HEK293 (cell line): ENCODE data around the gene CYP1B1.

Experiments used
- CTCF ChIA-PET: fragments of 350-600 bp; formaldehyde crosslinking; extraction: SDS; loops from one replicate; lab custom pipeline; 2021; ENCODE audit warnings: antibody characterized with exemption; lab: Yijun Ruan, JAX
- POLR2A ChIA-PET: fragments of 300-600 bp; formaldehyde crosslinking; extraction: SDS; loops from one replicate; lab custom pipeline; 2020; ENCODE audit warnings: antibody characterized with exemption, inconsistent platforms; lab: Yijun Ruan, JAX
- H3K27ac ChIP-seq: fragments of 200-500 bp; sonication (Bioruptor generic); 2 replicates; pipeline ENCODE4 v1.5.1; 2014; ENCODE audit warnings: low read depth, low read length, control low read depth, inconsistent platforms; ENCODE audit errors: extremely low read depth
- H3K36me3 ChIP-seq, 2 experiments: fragments of 200-500 bp in 1 of 2; sonication (Bioruptor generic) in 1 of 2; 1 replicate in 1 of 2; 2 replicates in 1 of 2; pipeline ENCODE4 v1.5.1; 2014 to 2017; ENCODE audit warnings: inconsistent platforms in 2 of 2, low read length in 2 of 2; ENCODE audit not compliant: control insufficient read depth in 2 of 2, insufficient read depth in 1 of 2
- H3K4me1 ChIP-seq: fragments of 200-500 bp; sonication (Bioruptor generic); 2 replicates; pipeline ENCODE4 v1.5.1; 2014; ENCODE audit warnings: mild to moderate bottlenecking, low read length, inconsistent platforms; ENCODE audit not compliant: control insufficient read depth, insufficient read depth
- H3K4me3 ChIP-seq: 2 replicates; pipeline ENCODE4 v1.5.1; 2011; ENCODE audit warnings: low read depth, mild to moderate bottlenecking, control low read depth, low read length, moderate library complexity
- H3K9me3 ChIP-seq: fragments of 200-500 bp; sonication (Bioruptor generic); 2 replicates; pipeline ENCODE4 v1.5.1; 2014; ENCODE audit warnings: low read depth, low read length, inconsistent platforms; ENCODE audit not compliant: control insufficient read depth, insufficient read depth
- FEZF1 ChIP-seq: fragments of 450-650 bp; formaldehyde crosslinking; IDR thresholded peaks from 2 replicates; pipeline ENCODE4 v1.5.1; 2016; ENCODE audit warnings: missing biosample characterization, missing genetic modification characterization
- GLIS2 ChIP-seq: fragments of 450-650 bp; formaldehyde crosslinking; IDR thresholded peaks from 2 replicates; pipeline ENCODE4 v1.5.1; 2016; ENCODE audit warnings: missing biosample characterization, missing genetic modification characterization
- IKZF3 ChIP-seq: fragments of 450-650 bp; IDR thresholded peaks from 2 replicates; pipeline ENCODE4 v1.5.0; 2018; ENCODE audit warnings: missing biosample characterization, mild to moderate bottlenecking, missing genetic modification characterization, moderate library complexity
- RBAK ChIP-seq: fragments of 450-650 bp; formaldehyde crosslinking; IDR thresholded peaks from 2 replicates; pipeline ENCODE4 v1.5.1; 2016; ENCODE audit warnings: missing biosample characterization, missing genetic modification characterization
- SALL2 ChIP-seq: fragments of 450-650 bp; formaldehyde crosslinking; IDR thresholded peaks from 2 replicates; pipeline ENCODE4 v1.5.0; 2017; ENCODE audit warnings: missing biosample characterization, mild to moderate bottlenecking, missing genetic modification characterization, borderline replicate concordance
- SETDB1 ChIP-seq: IDR thresholded peaks from one replicate; pipeline ENCODE4 v1.6.1; 2017; ENCODE audit warnings: mild to moderate bottlenecking, low read length, moderate library complexity, mixed read lengths; ENCODE audit not compliant: insufficient read length
- SP2 ChIP-seq: fragments of 450-650 bp; formaldehyde crosslinking; IDR thresholded peaks from 2 replicates; pipeline ENCODE4 v1.5.1; 2016; ENCODE audit warnings: missing biosample characterization, missing genetic modification characterization
- TCF7L2 ChIP-seq: IDR thresholded peaks from 2 replicates; pipeline ENCODE4 v1.6.1; 2011; ENCODE audit warnings: low read depth, mild to moderate bottlenecking, inconsistent platforms, low read length, moderate library complexity, borderline replicate concordance
- ZBTB17 ChIP-seq: fragments of 450-650 bp; formaldehyde crosslinking; IDR thresholded peaks from 2 replicates; pipeline ENCODE4 v1.5.1; 2016; ENCODE audit warnings: missing biosample characterization, missing genetic modification characterization
- ZBTB7A ChIP-seq: fragments of 450-650 bp; formaldehyde crosslinking; IDR thresholded peaks from 2 replicates; pipeline ENCODE4 v1.5.1; 2016; ENCODE audit warnings: low read depth, missing biosample characterization, missing genetic modification characterization
- ZNF112 ChIP-seq: fragments of 450-650 bp; formaldehyde crosslinking; IDR thresholded peaks from 2 replicates; pipeline ENCODE4 v1.5.0; 2017; ENCODE audit warnings: missing biosample characterization, missing genetic modification characterization
- ZNF174 ChIP-seq: fragments of 450-650 bp; formaldehyde crosslinking; IDR thresholded peaks from 2 replicates; pipeline ENCODE4 v1.5.0; 2017; ENCODE audit warnings: missing biosample characterization, mild to moderate bottlenecking, missing genetic modification characterization
- ZNF266 ChIP-seq: fragments of 450-650 bp; formaldehyde crosslinking; IDR thresholded peaks from 2 replicates; pipeline ENCODE4 v1.5.1; 2016; ENCODE audit warnings: missing biosample characterization, missing genetic modification characterization, low read depth
- ZNF335 ChIP-seq: fragments of 450-650 bp; formaldehyde crosslinking; conservative IDR thresholded peaks from 2 replicates; pipeline ENCODE4 v1.5.1; 2016; ENCODE audit warnings: missing biosample characterization, missing genetic modification characterization
- ZNF394 ChIP-seq: fragments of 450-650 bp; formaldehyde crosslinking; IDR thresholded peaks from 2 replicates; pipeline ENCODE4 v1.5.1; 2016; ENCODE audit warnings: missing biosample characterization, missing genetic modification characterization, mild to moderate bottlenecking, moderate library complexity, borderline replicate concordance
- ZNF433 ChIP-seq: fragments of 450-650 bp; formaldehyde crosslinking; IDR thresholded peaks from 2 replicates; pipeline ENCODE4 v1.5.1; 2016; ENCODE audit warnings: missing biosample characterization, missing genetic modification characterization, low read depth
- ZNF501 ChIP-seq: fragments of 450-650 bp; formaldehyde crosslinking; IDR thresholded peaks from 2 replicates; pipeline ENCODE4 v1.5.1; 2016; ENCODE audit warnings: missing biosample characterization, missing genetic modification characterization
- ZNF629 ChIP-seq: fragments of 450-650 bp; formaldehyde crosslinking; IDR thresholded peaks from 2 replicates; pipeline ENCODE4 v1.5.1; 2017; ENCODE audit warnings: missing biosample characterization, missing genetic modification characterization
- ZNF747 ChIP-seq: fragments of 450-650 bp; formaldehyde crosslinking; IDR thresholded peaks from 2 replicates; pipeline ENCODE4 v1.5.1; 2016; ENCODE audit warnings: missing biosample characterization, missing genetic modification characterization
- ZNF768 ChIP-seq: fragments of 450-650 bp; formaldehyde crosslinking; IDR thresholded peaks from 2 replicates; pipeline ENCODE4 v1.5.1; 2018; ENCODE audit warnings: missing biosample characterization, mild to moderate bottlenecking, missing genetic modification characterization
- TF ChIP-seq, protein P1 (sequence below): fragments of 450-650 bp; formaldehyde crosslinking; IDR thresholded peaks from 2 replicates; pipeline ENCODE4 v1.5.1; 2017; ENCODE audit warnings: missing biosample characterization, missing genetic modification characterization
- TF ChIP-seq, protein P2 (sequence below): fragments of 450-650 bp; formaldehyde crosslinking; optimal IDR thresholded peaks from 2 replicates; pipeline ENCODE3; 2016; ENCODE audit warnings: missing biosample characterization, mild to moderate bottlenecking, missing genetic modification characterization
- TF ChIP-seq, protein P3 (sequence below): fragments of 450-650 bp; IDR thresholded peaks from 2 replicates; pipeline ENCODE4 v1.5.1; 2018; ENCODE audit warnings: missing biosample characterization, missing genetic modification characterization
- TF ChIP-seq, protein P4 (sequence below): fragments of 450-650 bp; IDR thresholded peaks from 2 replicates; pipeline ENCODE4 v1.5.1; 2018; ENCODE audit warnings: missing biosample characterization, mild to moderate bottlenecking, missing genetic modification characterization

The CYP1B1 gene

DNA sequence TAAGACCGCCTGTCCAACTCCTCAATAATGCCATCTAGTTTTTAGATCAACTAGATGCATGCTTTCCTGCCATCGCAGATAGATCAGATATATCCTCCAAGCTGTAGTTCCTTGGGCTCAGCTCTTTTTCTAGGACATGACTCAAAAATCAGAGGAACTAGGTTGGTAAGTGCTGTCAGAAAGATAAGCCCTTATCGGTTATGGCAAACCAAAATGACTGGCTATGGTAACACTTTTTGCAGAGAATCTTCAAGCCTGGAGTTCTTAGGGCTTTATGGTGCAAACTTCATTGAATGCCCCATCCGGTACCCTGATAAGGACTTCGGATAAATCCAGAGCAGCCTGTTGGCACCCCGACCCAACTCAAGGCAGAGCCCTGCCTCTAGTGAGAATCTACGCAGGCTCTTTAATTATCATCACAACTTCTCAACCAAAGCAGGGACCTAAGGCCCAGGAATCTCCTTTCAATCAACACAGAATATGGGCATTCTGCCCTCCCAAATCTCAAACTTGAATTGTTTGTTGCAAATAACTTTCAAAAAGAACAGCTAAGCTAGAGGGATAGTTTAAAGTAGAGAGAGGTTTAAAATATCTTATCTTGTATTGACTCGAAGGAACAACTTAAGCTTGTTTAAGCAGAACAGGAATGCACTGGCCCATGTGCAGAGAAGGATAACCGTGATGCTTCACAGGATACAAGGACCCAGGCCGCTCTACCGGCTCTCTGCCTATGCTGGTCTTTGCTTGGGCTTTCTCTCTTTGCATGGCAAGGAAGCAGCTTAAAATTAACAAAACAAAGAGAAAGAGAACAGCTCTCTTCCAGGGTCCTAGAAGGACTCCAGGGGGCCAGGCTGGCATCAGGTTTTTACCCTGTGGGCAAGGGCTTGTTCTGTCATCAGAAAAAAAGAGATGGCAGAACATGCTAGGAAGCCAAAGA lies 3.4 kb upstream of the CYP1B1 start (continued):
- no peak for TF ChIP-seq SETDB1
- TF ChIP-seq, protein P1, sequence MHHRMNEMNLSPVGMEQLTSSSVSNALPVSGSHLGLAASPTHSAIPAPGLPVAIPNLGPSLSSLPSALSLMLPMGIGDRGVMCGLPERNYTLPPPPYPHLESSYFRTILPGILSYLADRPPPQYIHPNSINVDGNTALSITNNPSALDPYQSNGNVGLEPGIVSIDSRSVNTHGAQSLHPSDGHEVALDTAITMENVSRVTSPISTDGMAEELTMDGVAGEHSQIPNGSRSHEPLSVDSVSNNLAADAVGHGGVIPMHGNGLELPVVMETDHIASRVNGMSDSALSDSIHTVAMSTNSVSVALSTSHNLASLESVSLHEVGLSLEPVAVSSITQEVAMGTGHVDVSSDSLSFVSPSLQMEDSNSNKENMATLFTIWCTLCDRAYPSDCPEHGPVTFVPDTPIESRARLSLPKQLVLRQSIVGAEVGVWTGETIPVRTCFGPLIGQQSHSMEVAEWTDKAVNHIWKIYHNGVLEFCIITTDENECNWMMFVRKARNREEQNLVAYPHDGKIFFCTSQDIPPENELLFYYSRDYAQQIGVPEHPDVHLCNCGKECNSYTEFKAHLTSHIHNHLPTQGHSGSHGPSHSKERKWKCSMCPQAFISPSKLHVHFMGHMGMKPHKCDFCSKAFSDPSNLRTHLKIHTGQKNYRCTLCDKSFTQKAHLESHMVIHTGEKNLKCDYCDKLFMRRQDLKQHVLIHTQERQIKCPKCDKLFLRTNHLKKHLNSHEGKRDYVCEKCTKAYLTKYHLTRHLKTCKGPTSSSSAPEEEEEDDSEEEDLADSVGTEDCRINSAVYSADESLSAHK (tag by site-specific recombination), result no peak

DNA sequence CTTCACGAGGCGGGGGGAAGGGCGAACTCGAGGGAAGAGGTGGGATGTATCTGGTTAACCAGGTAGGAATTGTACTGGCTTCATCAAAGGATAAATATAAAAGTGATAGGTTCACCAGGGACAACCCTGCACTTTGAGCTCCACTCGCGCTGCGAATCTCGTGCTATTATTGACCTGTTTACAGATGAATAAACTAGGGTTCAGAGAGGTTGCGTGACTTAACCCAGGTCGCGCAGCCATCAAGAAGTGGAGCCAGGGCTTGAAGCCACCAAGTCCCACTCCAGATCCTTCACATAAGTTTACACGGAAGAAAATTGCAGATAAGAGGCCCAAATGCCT lies 1.4 kb upstream of the CYP1B1 start:
- POLR2A ChIA-PET, result interaction anchor here (0.7 to 2.4 kb wide), 9 partner anchors 15 to 674 kb away, joined by 3 to 18 read pairs (median 4); partner anchors contain the start of genes HNRNPLL, RMDN2 and SRSF7
- peak overlapping the region; percentile 99 for H3K27ac ChIP-seq

DNA sequence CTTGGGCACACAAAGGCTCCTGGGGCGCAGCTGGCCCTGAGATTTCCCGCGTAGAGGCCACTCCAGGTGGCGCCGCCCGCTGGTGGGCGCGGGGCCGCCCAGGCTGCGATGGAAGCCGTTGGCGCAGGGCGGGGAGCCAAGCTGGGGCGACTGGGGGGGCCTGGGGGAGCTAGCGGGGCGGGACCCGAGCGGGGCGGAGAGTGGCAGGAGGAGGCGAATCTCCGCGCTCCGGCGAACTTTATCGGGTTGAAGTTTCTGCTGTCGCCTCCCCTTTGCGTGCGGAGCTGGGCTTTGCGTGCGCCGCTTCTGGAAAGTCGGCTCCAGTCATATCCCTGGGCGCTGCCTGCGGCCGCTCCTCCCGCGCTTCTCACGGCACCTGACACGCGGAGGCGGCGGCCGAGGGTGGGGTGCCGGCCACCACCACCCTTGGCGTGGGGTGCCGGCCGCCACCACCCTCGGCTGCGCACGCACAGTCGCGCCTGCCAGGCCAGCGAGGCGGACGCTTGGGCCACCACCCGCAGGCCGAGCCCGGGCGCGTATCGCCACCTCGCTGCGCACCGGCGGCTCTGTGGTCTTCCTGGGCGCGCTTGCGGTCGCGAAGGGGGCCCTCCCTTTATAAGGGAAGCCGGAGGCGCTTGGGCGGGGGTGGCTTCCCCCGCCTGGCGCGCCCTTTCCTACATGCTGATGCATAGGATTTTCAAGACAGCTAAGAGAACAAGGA lies 919 bp upstream of the CYP1B1 start:
- Histone ChIP-seq H3K9me3 (no peaks in the 10 kb centered on the region), H3K4me3 (peak overlapping the region; percentile 50), H3K4me1 (peaks cover 4% of the 10 kb centered on the region), H3K36me3 (no peaks in the 10 kb centered on the region), H3K27ac (peak overlapping the region; percentile 99)
- ChIA-PET CTCF (interaction anchor here (0.5 to 2.4 kb wide), 25 partner anchors 9 to 763 kb away, joined by 3 to 12 read pairs (median 4); no protein-coding TSS in a partner anchor), POLR2A (interaction anchor here (0.6 to 2.4 kb wide), 17 partner anchors 9 to 1739 kb away, joined by 3 to 18 read pairs (median 4); partner anchors contain the start of genes HNRNPLL, RMDN2 and SRSF7)
- TF ChIP-seq ZNF394 (tag by site-specific recombination) (peak; percentile 40; the same call in 1 of the 2 replicates), GLIS2 (peak; percentile 72), TCF7L2 (no peak), ZNF501 (tag by site-specific recombination) (no peak; the same call in 1 of the 2 replicates), ZNF433 (tag by site-specific recombination) (no peak), FEZF1 (tag by site-specific recombination) (0 out of 2 replicates have a peak, but pooled peaks have one; percentile 8), RBAK (tag by site-specific recombination) (no peak), IKZF3 (tag by site-specific recombination) (peak; percentile 80), SP2 (tag by site-specific recombination) (peak; percentile 49), ZBTB17 (tag by site-specific recombination) (no peak), ZNF747 (tag by site-specific recombination) (no peak), SALL2 (tag by site-specific recombination) (no peak), ZNF629 (no peak), ZNF112 (tag by site-specific recombination) (no peak), ZNF174 (no peak), ZNF266 (no peak)
- TF ChIP-seq, protein P2, sequence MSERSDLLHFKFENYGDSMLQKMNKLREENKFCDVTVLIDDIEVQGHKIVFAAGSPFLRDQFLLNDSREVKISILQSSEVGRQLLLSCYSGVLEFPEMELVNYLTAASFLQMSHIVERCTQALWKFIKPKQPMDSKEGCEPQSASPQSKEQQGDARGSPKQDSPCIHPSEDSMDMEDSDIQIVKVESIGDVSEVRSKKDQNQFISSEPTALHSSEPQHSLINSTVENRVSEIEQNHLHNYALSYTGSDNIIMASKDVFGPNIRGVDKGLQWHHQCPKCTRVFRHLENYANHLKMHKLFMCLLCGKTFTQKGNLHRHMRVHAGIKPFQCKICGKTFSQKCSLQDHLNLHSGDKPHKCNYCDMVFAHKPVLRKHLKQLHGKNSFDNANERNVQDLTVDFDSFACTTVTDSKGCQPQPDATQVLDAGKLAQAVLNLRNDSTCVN (tag by site-specific recombination), result peak; percentile 59
- TF ChIP-seq, protein P3, sequence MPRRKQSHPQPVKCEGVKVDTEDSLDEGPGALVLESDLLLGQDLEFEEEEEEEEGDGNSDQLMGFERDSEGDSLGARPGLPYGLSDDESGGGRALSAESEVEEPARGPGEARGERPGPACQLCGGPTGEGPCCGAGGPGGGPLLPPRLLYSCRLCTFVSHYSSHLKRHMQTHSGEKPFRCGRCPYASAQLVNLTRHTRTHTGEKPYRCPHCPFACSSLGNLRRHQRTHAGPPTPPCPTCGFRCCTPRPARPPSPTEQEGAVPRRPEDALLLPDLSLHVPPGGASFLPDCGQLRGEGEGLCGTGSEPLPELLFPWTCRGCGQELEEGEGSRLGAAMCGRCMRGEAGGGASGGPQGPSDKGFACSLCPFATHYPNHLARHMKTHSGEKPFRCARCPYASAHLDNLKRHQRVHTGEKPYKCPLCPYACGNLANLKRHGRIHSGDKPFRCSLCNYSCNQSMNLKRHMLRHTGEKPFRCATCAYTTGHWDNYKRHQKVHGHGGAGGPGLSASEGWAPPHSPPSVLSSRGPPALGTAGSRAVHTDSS, result no peak
- TF ChIP-seq, protein P4, sequence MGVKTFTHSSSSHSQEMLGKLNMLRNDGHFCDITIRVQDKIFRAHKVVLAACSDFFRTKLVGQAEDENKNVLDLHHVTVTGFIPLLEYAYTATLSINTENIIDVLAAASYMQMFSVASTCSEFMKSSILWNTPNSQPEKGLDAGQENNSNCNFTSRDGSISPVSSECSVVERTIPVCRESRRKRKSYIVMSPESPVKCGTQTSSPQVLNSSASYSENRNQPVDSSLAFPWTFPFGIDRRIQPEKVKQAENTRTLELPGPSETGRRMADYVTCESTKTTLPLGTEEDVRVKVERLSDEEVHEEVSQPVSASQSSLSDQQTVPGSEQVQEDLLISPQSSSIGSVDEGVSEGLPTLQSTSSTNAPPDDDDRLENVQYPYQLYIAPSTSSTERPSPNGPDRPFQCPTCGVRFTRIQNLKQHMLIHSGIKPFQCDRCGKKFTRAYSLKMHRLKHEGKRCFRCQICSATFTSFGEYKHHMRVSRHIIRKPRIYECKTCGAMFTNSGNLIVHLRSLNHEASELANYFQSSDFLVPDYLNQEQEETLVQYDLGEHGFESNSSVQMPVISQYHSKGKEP (tag by site-specific recombination), result no peak

More for the DNA sequence above, 1.4 kb upstream of the CYP1B1 start:
- H3K4me3 ChIP-seq, result peak overlapping the region; percentile 50
- H3K36me3 ChIP-seq, result no peaks in the 10 kb centered on the region
- CTCF ChIA-PET, result interaction anchor here (0.8 to 2.4 kb wide), 11 partner anchors 12 to 199 kb away, joined by 3 to 12 read pairs (median 4); no protein-coding TSS in a partner anchor
- TF ChIP-seq ZNF768 (tag by site-specific recombination), result 0 out of 2 replicates have a peak, but pooled peaks have one; percentile 16
- TF ChIP-seq ZNF335, result peak; percentile 20
- TF ChIP-seq ZBTB7A (tag by site-specific recombination), result no peak
- no peaks in the 10 kb centered on the region for H3K9me3 ChIP-seq
- H3K4me1 ChIP-seq, result peaks cover 4% of the 10 kb centered on the region
